ENCODE results near the gene SCAMP4. TPM values are rescaled to one million over a fixed set of nuclear protein-coding genes. Genes with fewer than 3 reads are reported as not detected.

The SCAMP4 gene
- total RNA-seq, 1 experiment from 2014 or later: 69.8 TPM

- no peaks in the 10 kb centered on the region for H3K36me3 ChIP-seq (ENCODE audit: low read depth)
- H3K79me2 ChIP-seq (ENCODE audit: low read depth): no peaks in the 10 kb centered on the region
- H3K27me3 ChIP-seq (ENCODE audit: insufficient read depth, low read depth): no peaks in the 10 kb centered on the region
- no peak for TF ChIP-seq CTCF (conservative IDR thresholded peaks at IDR 0.05)
- peaks cover 3% of the 10 kb centered on the region; the same call in 1 of the 2 replicates for H4K20me1 ChIP-seq (ENCODE audit: insufficient read depth)
- no peak overlapping the region for H3K4me2 ChIP-seq
- H3K27ac ChIP-seq: no peak overlapping the region
- no peaks in the 10 kb centered on the region for H3K9me2 ChIP-seq (ENCODE audit: insufficient read depth)
- ChIA-PET CTCF (no interaction called here), POLR2A (ENCODE audit: unreplicated experiment) (no interaction called here)
- no peak overlapping the region for H2AFZ ChIP-seq
- H3K9me3 ChIP-seq (ENCODE audit: insufficient read depth, low read depth): no peaks in the 10 kb centered on the region
- no TSS peak for BruUV-seq (replicated peaks)
- H3F3A ChIP-seq (ENCODE audit: insufficient read depth, low read depth): no peaks in the 10 kb centered on the region
- no peak overlapping the region for H3K4me3 ChIP-seq
- no peaks in the 10 kb centered on the region for H3K4me1 ChIP-seq (replicated peaks; ENCODE audit: insufficient read depth)
- intact Hi-C loops (cut with micrococcal nuclease; ENCODE audit: unreplicated experiment): no loop called here
- no peak for DNase-seq
These were observed 63.3 kb downstream of the SCAMP4 start for GRCh38 chr19:1968279-1969175.

- ChIA-PET CTCF (no interaction called here), POLR2A (ENCODE audit: unreplicated experiment) (no interaction called here)
- Histone ChIP-seq H4K20me1 (ENCODE audit: insufficient read depth) (peaks cover 4% of the 10 kb centered on the region; the same call in 1 of the 2 replicates), H3K27me3 (ENCODE audit: insufficient read depth, low read depth) (no peaks in the 10 kb centered on the region), H3K4me1 (replicated peaks; ENCODE audit: insufficient read depth) (no peaks in the 10 kb centered on the region), H3K79me2 (ENCODE audit: low read depth) (no peaks in the 10 kb centered on the region), H2AFZ (no peak overlapping the region), H3K4me3 (no peak overlapping the region), H3K4me2 (no peak overlapping the region), H3K9me3 (ENCODE audit: insufficient read depth, low read depth) (no peaks in the 10 kb centered on the region), H3F3A (ENCODE audit: insufficient read depth, low read depth) (no peaks in the 10 kb centered on the region), H3K9me2 (ENCODE audit: insufficient read depth) (no peaks in the 10 kb centered on the region), H3K27ac (no peak overlapping the region), H3K36me3 (ENCODE audit: low read depth) (no peaks in the 10 kb centered on the region)
- TF ChIP-seq EZH2 (IDR thresholded peaks at IDR 0.05; ENCODE audit: low read depth): no peak
- no peak for TF ChIP-seq CTCF (conservative IDR thresholded peaks at IDR 0.05)
- BruUV-seq (replicated peaks): no TSS peak
- no peak for DNase-seq
- intact Hi-C loops (cut with micrococcal nuclease; ENCODE audit: unreplicated experiment): no loop called here
These were observed 64.2 kb downstream of the SCAMP4 start for GRCh38 chr19:1969176-1970002.

- Histone ChIP-seq H3K9me3 (ENCODE audit: insufficient read depth, low read depth) (no peaks in the 10 kb centered on the region), H3K9me2 (ENCODE audit: insufficient read depth) (no peaks in the 10 kb centered on the region), H3F3A (ENCODE audit: insufficient read depth, low read depth) (no peaks in the 10 kb centered on the region), H3K4me3 (no peak overlapping the region), H3K79me2 (ENCODE audit: low read depth) (no peaks in the 10 kb centered on the region), H3K4me1 (replicated peaks; ENCODE audit: insufficient read depth) (no peaks in the 10 kb centered on the region), H2AFZ (no peak overlapping the region), H3K4me2 (no peak overlapping the region), H3K27me3 (ENCODE audit: insufficient read depth, low read depth) (no peaks in the 10 kb centered on the region), H3K27ac (no peak overlapping the region), H4K20me1 (ENCODE audit: insufficient read depth) (peaks cover 4% of the 10 kb centered on the region; the same call in 1 of the 2 replicates), H3K36me3 (ENCODE audit: low read depth) (no peaks in the 10 kb centered on the region)
- intact Hi-C loops (cut with micrococcal nuclease; ENCODE audit: unreplicated experiment): no loop called here
- TF ChIP-seq EZH2 (IDR thresholded peaks at IDR 0.05; ENCODE audit: low read depth) (no peak), CTCF (conservative IDR thresholded peaks at IDR 0.05) (no peak)
- no peak for DNase-seq
- BruUV-seq (replicated peaks): no TSS peak
- CTCF ChIA-PET: no interaction called here
- POLR2A ChIA-PET (ENCODE audit: unreplicated experiment): no interaction called here
These were observed 65.0 kb downstream of the SCAMP4 start for GRCh38 chr19:1970003-1970805.
